HG02571 (cell line): ENCODE measurements around the gene CDC14C.
"Not testable (repeated sequence)": the region's sequence is repeated elsewhere in the genome, so short reads cannot be mapped to it uniquely, and the experiment has no call there.

ENCODE experiments used
- ATAC-seq: cut with Tn5 transposase; IDR thresholded peaks from one replicate; pipeline ENCODE4 v1.9.1; 2021; ENCODE audit warnings: mild to moderate bottlenecking, moderate library complexity; ENCODE audit not compliant: unreplicated experiment

The CDC14C gene

GRCh38 chr7:48924433-48924832, at the start of gene CDC14C:
CDC14C (plus strand) TSS chr7:48924547; CDS start chr7:48924673, 126 bp downstream.
- ATAC-seq: no peak

GRCh38 chr7:48875045-48875916, 49.1 kb upstream of the CDC14C start:
- no peak for ATAC-seq

GRCh38 chr7:48876087-48876486, 48.3 kb upstream of the CDC14C start:
- ATAC-seq: no peak

GRCh38 chr7:48880851-48881250, 43.5 kb upstream of the CDC14C start:
- ATAC-seq: no peak

- no peak for ATAC-seq
Measured at GRCh38 chr7:48887500-48887899, 36.8 kb upstream of the CDC14C start.

GRCh38 chr7:48894574-48894973, 29.8 kb upstream of the CDC14C start:
- no peak for ATAC-seq

- ATAC-seq: no peak
Measured at GRCh38 chr7:48899932-48900331, 24.4 kb upstream of the CDC14C start.

- ATAC-seq: no peak
Measured at GRCh38 chr7:48901966-48902365, 22.4 kb upstream of the CDC14C start.

- no peak for ATAC-seq
Measured at GRCh38 chr7:48904975-48905374, 19.4 kb upstream of the CDC14C start.

GRCh38 chr7:48905686-48906085, 18.7 kb upstream of the CDC14C start:
- not testable (repeated sequence) for ATAC-seq

- ATAC-seq: not testable (repeated sequence)
Measured at GRCh38 chr7:48909887-48910286, 14.5 kb upstream of the CDC14C start.

- no peak for ATAC-seq
Measured at GRCh38 chr7:48931481-48931880, 7.1 kb downstream of the CDC14C start.

GRCh38 chr7:48932126-48932910, 8.0 kb downstream of the CDC14C start:
- no peak for ATAC-seq

GRCh38 chr7:48933549-48934085, 9.3 kb downstream of the CDC14C start:
- no peak for ATAC-seq

GRCh38 chr7:48938539-48939295, 14.4 kb downstream of the CDC14C start:
- no peak for ATAC-seq

GRCh38 chr7:48943279-48943990, 19.1 kb downstream of the CDC14C start:
- ATAC-seq: no peak

GRCh38 chr7:48955916-48956315, 31.6 kb downstream of the CDC14C start:
- ATAC-seq: no peak

- no peak for ATAC-seq
Measured at GRCh38 chr7:48959676-48960075, 35.3 kb downstream of the CDC14C start.

GRCh38 chr7:48962821-48963505, 38.6 kb downstream of the CDC14C start:
- no peak for ATAC-seq

- no peak for ATAC-seq
Measured at GRCh38 chr7:48964074-48964473, 39.7 kb downstream of the CDC14C start.
